ENCODE measurements around the gene GUCY2C.

GUCY2C gene

GRCh38 chr12:14567351-14568162 lies 128.8 kb downstream of the GUCY2C start, which contains the start of gene PLBD1:
TSS of gene PLBD1 (minus strand) at chr12:14567883. CDS start at chr12:14567696, 187 bp downstream.
- DNase-seq = no peak

GRCh38 chr12:14564336-14564959 lies 132.0 kb downstream of the GUCY2C start:
- no peak for DNase-seq

GRCh38 chr12:14563046-14563445 lies 133.4 kb downstream of the GUCY2C start:
- DNase-seq = no peak

All from T1000 (cell line).